ENCODE measurements around the gene ADGRD2.

Gene ADGRD2

GRCh38 chr9:124520206-124520596, 70.0 kb downstream of the ADGRD2 start:
- TF ChIP-seq ZNF274 (IDR thresholded peaks at IDR 0.05; ENCODE audit: low read depth, low read length) = no peak
- H3K4me3 ChIP-seq (ENCODE audit: low read length) = no peak overlapping the region

- H3K4me3 ChIP-seq (ENCODE audit: low read length) = no peak overlapping the region
- TF ChIP-seq ZNF274 (IDR thresholded peaks at IDR 0.05; ENCODE audit: low read depth, low read length) = no peak
These were observed 70.9 kb downstream of the ADGRD2 start for GRCh38 chr9:124521142-124521541.

GRCh38 chr9:124522121-124523098, 72.2 kb downstream of the ADGRD2 start:
- no peak for TF ChIP-seq ZNF274 (IDR thresholded peaks at IDR 0.05; ENCODE audit: low read depth, low read length)
- no peak overlapping the region for H3K4me3 ChIP-seq (ENCODE audit: low read length)

GRCh38 chr9:124526174-124526573, 75.9 kb downstream of the ADGRD2 start:
- TF ChIP-seq ZNF274 (IDR thresholded peaks at IDR 0.05; ENCODE audit: low read depth, low read length) = no peak
- H3K4me3 ChIP-seq (ENCODE audit: low read length) = no peak overlapping the region

GRCh38 chr9:124527781-124528180, 77.5 kb downstream of the ADGRD2 start:
- TF ChIP-seq ZNF274 (IDR thresholded peaks at IDR 0.05; ENCODE audit: low read depth, low read length) = no peak
- no peak overlapping the region for H3K4me3 ChIP-seq (ENCODE audit: low read length)
